Uterus (tissue), 4 donors: ENCODE data around the gene TPM4. TPM values are rescaled to one million over a fixed set of nuclear protein-coding genes. Genes with fewer than 3 reads are reported as not detected.
A peak's percentile ranks its signal among the peaks of the same experiment; 100 is the strongest.

ENCODE experiments used
- DNase-seq, 2 donors: peaks; one replicate each; pipeline ENCODE4 v3.0.0-alpha.2; 2019 to 2020
- H3K27ac ChIP-seq, 2 donors: fragments of 200-600 bp; sonication (generic); 1 replicate in 1 of 2; 2 replicates in 1 of 2; pipeline ENCODE4 v1.5.1; 2016 to 2018
- H3K27me3 ChIP-seq, 2 donors: fragments of 200-600 bp; sonication (generic); one replicate each; pipeline ENCODE4 v1.5.1; 2018 to 2019; ENCODE audit warnings: control low read depth in 1 of 2
- H3K36me3 ChIP-seq, 2 donors: fragments of 200-600 bp; sonication (generic); one replicate each; pipeline ENCODE4 v1.5.1; 2019; ENCODE audit warnings: control low read depth in 1 of 2
- H3K4me1 ChIP-seq, 2 donors: fragments of 200-600 bp; sonication (generic); one replicate each; pipeline ENCODE4 v1.5.1; 2018 to 2019; ENCODE audit warnings: control low read depth in 1 of 2
- H3K4me3 ChIP-seq, 2 donors: fragments of 200-600 bp; sonication (generic); 1 replicate in 1 of 2; 2 replicates in 1 of 2; pipeline ENCODE4 v1.5.1; 2018 to 2019; ENCODE audit warnings: mild to moderate bottlenecking in 1 of 2
- H3K9me3 ChIP-seq, 2 donors: fragments of 200-600 bp; sonication (generic); one replicate each; pipeline ENCODE4 v1.5.1; 2019; ENCODE audit warnings: control low read depth in 1 of 2
- CTCF ChIP-seq, 4 experiments: fragments of 200-600 bp in 2 of 4; fragments of 450-650 bp in 2 of 4; sonication (generic) in 2 of 4; IDR thresholded peaks; one replicate each; pipeline ENCODE4 v1.5.1; 2016 to 2019; ENCODE audit warnings: antibody characterized with exemption in 4 of 4, mild to moderate bottlenecking in 2 of 4, moderate library complexity in 1 of 4
- POLR2A ChIP-seq, 2 donors: fragments of 450-650 bp; IDR thresholded peaks; one replicate each; pipeline ENCODE4 v1.6.1; 2016; ENCODE audit warnings: antibody characterized with exemption in 2 of 2, mild to moderate bottlenecking in 1 of 2, moderate library complexity in 1 of 2
- intact Hi-C: fragments of 100-400 bp; cut with DNase I; formaldehyde crosslinking; loops from one replicate; pipeline ENCODE4 v1.15.1; 2023; ENCODE audit warnings: low total_unique reads
- total RNA-seq, 4 donors: library from RNA; depleted of rRNA in 3 of 4; stranded (reverse); fragments of >200 nt in 3 of 4; gene quantifications; one replicate each; pipeline versions ENCODE4 v1.1.0 to v1.2.4, GENCODE V29; 2014 to 2023
- donor health status: DM: yes; HTN: yes; CAD: no.

Gene TPM4
- total RNA-seq, 4 donors from 2014 or later: 423 to 862 (median 517) TPM

GRCh38 chr19:16061943-16062342 lies 14.4 kb upstream of the TPM4 start:
- Histone ChIP-seq H3K27me3 (no peaks in the 10 kb centered on the region), H3K4me1 (peaks cover 0 to 14% of the 10 kb centered on the region in 2 donors), H3K4me3 (no peak overlapping the region), H3K9me3 (no peaks in the 10 kb centered on the region), H3K27ac (no peak overlapping the region), H3K36me3 (no peaks in the 10 kb centered on the region)
- no peak for DNase-seq
- intact Hi-C loops: no loop called here
- TF ChIP-seq POLR2A (IDR thresholded peaks at IDR 0.05) (no peak), CTCF (IDR thresholded peaks at IDR 0.05) (no peak)

DNA sequence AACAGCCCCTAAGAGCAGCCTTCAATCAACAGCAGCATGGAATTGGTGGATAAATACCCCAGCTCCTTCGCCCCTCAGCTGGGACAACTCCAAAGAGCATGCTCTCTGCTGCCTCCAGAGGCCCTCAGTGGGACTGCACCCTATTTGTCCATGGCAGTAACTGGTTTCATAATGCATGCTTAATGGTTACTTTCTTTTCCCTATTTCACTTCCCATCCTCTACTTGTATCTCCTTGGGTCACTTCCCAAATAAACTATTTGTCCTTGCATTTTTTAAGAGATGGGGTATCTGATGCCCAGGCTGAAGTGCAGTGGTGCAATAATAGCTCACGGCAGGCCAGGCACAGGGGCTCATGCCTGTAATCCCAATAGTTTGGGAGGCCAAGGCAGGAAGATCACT lies 13.5 kb upstream of the TPM4 start:
- H3K36me3 ChIP-seq: no peaks in the 10 kb centered on the region
- intact Hi-C loops: no loop called here
- no peak overlapping the region for H3K4me3 ChIP-seq
- H3K27me3 ChIP-seq: no peaks in the 10 kb centered on the region
- peaks cover 0 to 15% of the 10 kb centered on the region in 2 donors for H3K4me1 ChIP-seq
- H3K27ac ChIP-seq: no peak overlapping the region
- no peaks in the 10 kb centered on the region for H3K9me3 ChIP-seq
- DNase-seq: no peak
- TF ChIP-seq POLR2A (IDR thresholded peaks at IDR 0.05) (no peak), CTCF (IDR thresholded peaks at IDR 0.05) (peak; percentile 31 to 53 (median 46))

DNA sequence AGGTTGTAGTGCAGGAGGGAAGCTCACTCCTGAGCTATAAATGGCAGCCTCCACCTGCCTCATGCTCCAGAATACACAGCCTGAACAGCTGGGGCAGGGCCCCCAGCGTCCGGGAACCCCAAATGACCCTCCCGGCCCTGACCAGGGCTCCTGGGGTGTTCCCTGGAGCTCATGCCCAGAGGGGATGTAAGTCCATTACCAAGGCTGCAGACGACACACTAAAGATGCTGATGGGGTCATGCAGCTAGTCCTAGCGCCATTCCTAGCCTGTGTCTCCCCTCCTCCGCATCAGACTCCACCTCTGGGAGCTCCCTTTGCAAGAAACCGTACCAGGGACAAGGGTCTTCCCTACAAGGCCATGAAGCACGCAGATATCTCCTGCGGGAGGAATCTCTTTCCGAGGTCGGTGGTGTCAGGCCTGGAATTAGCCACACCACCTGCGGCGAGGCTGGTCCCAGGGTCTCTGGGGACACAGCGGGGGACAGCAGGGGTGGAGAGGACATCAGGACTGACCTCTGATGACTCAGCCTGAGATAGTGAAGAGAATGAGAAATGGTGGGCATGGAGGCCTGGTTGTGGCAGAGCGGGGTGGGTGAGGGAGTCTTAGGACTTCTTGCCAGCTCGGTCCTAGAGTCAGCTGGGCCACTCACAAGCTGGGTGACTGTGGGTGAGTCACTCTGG lies 11.9 kb upstream of the TPM4 start:
- intact Hi-C loops: no loop called here
- TF ChIP-seq POLR2A (IDR thresholded peaks at IDR 0.05) (no peak), CTCF (IDR thresholded peaks at IDR 0.05) (no peak)
- Histone ChIP-seq H3K9me3 (no peaks in the 10 kb centered on the region), H3K36me3 (no peaks in the 10 kb centered on the region), H3K4me3 (no peak overlapping the region), H3K4me1 (peaks cover 0 to 15% of the 10 kb centered on the region in 2 donors), H3K27me3 (no peaks in the 10 kb centered on the region), H3K27ac (peak overlapping the region; percentile 61 to 100)
- DNase-seq: no peak

DNA sequence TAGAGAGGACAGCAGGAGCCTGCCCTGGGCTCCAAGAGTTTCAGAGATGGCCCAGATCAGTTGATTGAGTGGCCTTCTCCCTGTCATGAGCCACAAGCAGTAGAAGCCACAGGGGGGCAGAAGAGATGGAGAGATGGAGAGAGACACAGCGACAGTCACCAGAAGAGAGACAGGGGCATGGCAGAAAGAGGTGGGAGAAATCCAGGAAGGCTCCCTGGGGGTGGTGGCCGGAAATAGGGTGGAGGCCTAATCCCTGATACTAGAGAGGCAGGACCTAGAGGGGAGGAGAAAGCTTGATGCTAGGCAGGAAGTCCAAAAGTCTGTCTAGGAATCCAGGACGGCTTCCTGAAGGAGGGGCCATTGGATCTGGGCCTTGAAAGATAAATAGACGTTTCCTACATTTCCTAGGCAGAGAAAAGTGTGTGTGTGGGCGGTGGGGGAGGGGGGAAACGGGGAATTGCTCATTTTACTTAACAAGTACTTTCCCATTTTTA lies 9.6 kb upstream of the TPM4 start:
- DNase-seq: peak in 1 of 2 donors; percentile 65
- Histone ChIP-seq H3K4me1 (peaks cover 0 to 15% of the 10 kb centered on the region in 2 donors), H3K27ac (peak overlapping the region; percentile 91 to 100), H3K4me3 (peak overlapping the region; percentile 53 to 58), H3K27me3 (no peaks in the 10 kb centered on the region), H3K36me3 (no peaks in the 10 kb centered on the region), H3K9me3 (no peaks in the 10 kb centered on the region)
- intact Hi-C loops: no loop called here
- TF ChIP-seq CTCF (IDR thresholded peaks at IDR 0.05) (peak in 1 of 4 experiments; percentile 50), POLR2A (IDR thresholded peaks at IDR 0.05) (no peak)

GRCh38 chr19:16067205-16067938 lies 8.9 kb upstream of the TPM4 start:
- Histone ChIP-seq H3K9me3 (no peaks in the 10 kb centered on the region), H3K4me1 (peaks cover 0 to 15% of the 10 kb centered on the region in 2 donors), H3K4me3 (peak overlapping the region; percentile 53 to 58), H3K27ac (peak overlapping the region; percentile 91 to 100), H3K27me3 (no peaks in the 10 kb centered on the region), H3K36me3 (no peaks in the 10 kb centered on the region)
- TF ChIP-seq POLR2A (IDR thresholded peaks at IDR 0.05): peak; percentile 67 to 88
- TF ChIP-seq CTCF (IDR thresholded peaks at IDR 0.05): no peak
- peak; percentile 88 to 92 for DNase-seq
- intact Hi-C loops: no loop called here
